CD4-positive, alpha-beta T cell treated with Interleukin-4 for 1 hour (primary cell): ENCODE data around the gene ANKRD13D.

ENCODE experiments used
- DNase-seq, 2 donors: peaks; one replicate each; pipeline ENCODE4 v3.0.0-alpha.2; 2020 to 2022

Gene ANKRD13D

GRCh38 chr11:67274768-67275605 is 14.1 kb upstream of the ANKRD13D start:
- no peak for DNase-seq

GRCh38 chr11:67275606-67276409 is 13.3 kb upstream of the ANKRD13D start:
- DNase-seq: no peak

- DNase-seq: peak in 1 of 2 donors; percentile 50
These were observed 12.3 kb upstream of the ANKRD13D start for GRCh38 chr11:67276781-67277230.

GRCh38 chr11:67277231-67277961 is 11.7 kb upstream of the ANKRD13D start:
- DNase-seq: peak; percentile 93 to 96

GRCh38 chr11:67278135-67278938 is 10.8 kb upstream of the ANKRD13D start:
- no peak for DNase-seq

- no peak for DNase-seq
These were observed 10.0 kb upstream of the ANKRD13D start for GRCh38 chr11:67278939-67279588.

GRCh38 chr11:67279589-67280340 is 9.3 kb upstream of the ANKRD13D start:
- DNase-seq: no peak

- DNase-seq: no peak
These were observed 8.7 kb upstream of the ANKRD13D start for GRCh38 chr11:67280341-67280787.

- DNase-seq: no peak
These were observed 8.1 kb upstream of the ANKRD13D start for GRCh38 chr11:67280788-67281551.

- no peak for DNase-seq
These were observed 7.5 kb upstream of the ANKRD13D start for GRCh38 chr11:67281552-67282150.

- no peak for DNase-seq
These were observed 6.8 kb upstream of the ANKRD13D start for GRCh38 chr11:67282155-67282875.

- DNase-seq: no peak
These were observed 6.2 kb upstream of the ANKRD13D start for GRCh38 chr11:67282876-67283371.

GRCh38 chr11:67283481-67283963 is 5.6 kb upstream of the ANKRD13D start:
- DNase-seq: peak in 1 of 2 donors; percentile 42

GRCh38 chr11:67284811-67285540 is 4.1 kb upstream of the ANKRD13D start:
- no peak for DNase-seq

- DNase-seq: peak; percentile 39 to 50
These were observed 3.3 kb upstream of the ANKRD13D start for GRCh38 chr11:67285541-67286498.

- peak in 1 of 2 donors; percentile 54 for DNase-seq
These were observed 2.3 kb upstream of the ANKRD13D start for GRCh38 chr11:67286621-67287333.
